ENCODE measurements around the gene SORBS2. TPM values are rescaled to one million over a fixed set of nuclear protein-coding genes. Genes with fewer than 3 reads are reported as not detected.

SORBS2 gene
- total RNA-seq, 4 donors from 2014 or later, result 45.3 to 135 (median 76.2) TPM

DNA sequence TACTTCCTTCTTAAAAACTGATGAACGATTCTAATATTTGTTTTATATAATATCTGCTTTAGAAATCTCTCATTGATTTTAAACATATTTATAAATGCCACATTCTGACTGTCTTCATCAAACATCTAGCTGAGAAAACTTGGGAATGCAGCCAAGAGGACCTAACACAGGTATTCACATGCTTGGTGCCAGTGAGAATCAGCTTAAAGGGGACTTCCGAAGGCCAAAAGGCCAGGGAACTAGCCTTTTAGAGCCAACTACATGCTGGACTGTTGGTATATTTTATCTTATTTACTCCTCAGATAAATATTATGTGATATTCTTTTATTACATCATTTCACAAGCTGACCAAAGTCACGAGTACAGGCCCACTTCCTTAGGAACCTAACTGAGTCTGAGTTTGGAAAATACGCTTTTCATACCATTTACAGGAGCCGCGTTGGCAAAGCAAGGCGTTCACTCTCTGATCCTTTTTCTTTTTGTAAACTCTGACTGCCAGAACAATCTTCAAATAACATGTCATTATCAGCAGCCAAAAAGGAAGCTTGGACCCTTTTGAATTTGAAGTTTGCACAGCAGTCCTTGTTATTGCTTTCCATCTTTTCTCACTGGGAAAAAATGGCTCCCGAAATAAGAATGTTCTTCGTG lies 235.6 kb downstream of the SORBS2 start:
- Histone ChIP-seq H3K27ac (no peak overlapping the region), H3K36me3 (no peaks in the 10 kb centered on the region), H3K4me1 (no peaks in the 10 kb centered on the region), H3K27me3 (no peaks in the 10 kb centered on the region), H3K4me3 (no peak overlapping the region), H3K9me3 (no peaks in the 10 kb centered on the region)
- 85 to 87% methylated on average over 9 of the region's 9 CpGs for WGBS, 2 donors
- TF ChIP-seq POLR2A (IDR thresholded peaks at IDR 0.05) (no peak), EP300 (IDR thresholded peaks at IDR 0.05) (no peak)
- TF ChIP-seq, protein P1, sequence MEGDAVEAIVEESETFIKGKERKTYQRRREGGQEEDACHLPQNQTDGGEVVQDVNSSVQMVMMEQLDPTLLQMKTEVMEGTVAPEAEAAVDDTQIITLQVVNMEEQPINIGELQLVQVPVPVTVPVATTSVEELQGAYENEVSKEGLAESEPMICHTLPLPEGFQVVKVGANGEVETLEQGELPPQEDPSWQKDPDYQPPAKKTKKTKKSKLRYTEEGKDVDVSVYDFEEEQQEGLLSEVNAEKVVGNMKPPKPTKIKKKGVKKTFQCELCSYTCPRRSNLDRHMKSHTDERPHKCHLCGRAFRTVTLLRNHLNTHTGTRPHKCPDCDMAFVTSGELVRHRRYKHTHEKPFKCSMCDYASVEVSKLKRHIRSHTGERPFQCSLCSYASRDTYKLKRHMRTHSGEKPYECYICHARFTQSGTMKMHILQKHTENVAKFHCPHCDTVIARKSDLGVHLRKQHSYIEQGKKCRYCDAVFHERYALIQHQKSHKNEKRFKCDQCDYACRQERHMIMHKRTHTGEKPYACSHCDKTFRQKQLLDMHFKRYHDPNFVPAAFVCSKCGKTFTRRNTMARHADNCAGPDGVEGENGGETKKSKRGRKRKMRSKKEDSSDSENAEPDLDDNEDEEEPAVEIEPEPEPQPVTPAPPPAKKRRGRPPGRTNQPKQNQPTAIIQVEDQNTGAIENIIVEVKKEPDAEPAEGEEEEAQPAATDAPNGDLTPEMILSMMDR (IDR thresholded peaks at IDR 0.05), result no peak
- no peak for DNase-seq (ENCODE audit: low spot score in 2 of 2)

DNA sequence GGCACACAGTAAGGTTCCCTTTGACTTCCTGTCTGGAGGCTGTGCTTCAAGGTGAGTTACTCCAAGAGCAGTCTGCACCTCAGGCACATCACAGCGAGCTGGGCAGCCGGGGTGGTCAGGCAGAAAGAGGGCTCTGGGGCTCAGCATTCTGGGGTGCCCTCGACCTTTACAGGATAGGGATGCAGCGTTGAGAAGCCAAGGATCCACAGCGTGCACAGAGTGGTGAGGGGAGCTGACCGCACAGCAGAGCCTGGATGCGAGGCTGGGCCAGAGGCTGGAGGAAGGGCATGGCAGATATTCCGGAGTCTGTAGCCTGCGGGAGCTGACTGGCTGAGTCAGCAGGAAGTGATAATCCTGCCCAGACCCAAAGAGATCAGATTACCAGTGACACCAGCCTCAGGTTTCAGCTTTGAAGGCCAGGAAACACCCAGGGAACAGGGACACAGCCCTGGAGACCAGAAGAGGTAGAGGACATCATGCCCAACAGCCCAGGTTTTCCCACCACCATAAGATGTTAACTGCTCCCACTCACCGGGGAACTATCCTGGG lies 238.3 kb downstream of the SORBS2 start:
- Histone ChIP-seq H3K4me3 (no peak overlapping the region), H3K27me3 (no peaks in the 10 kb centered on the region), H3K27ac (no peak overlapping the region), H3K4me1 (no peaks in the 10 kb centered on the region), H3K9me3 (no peaks in the 10 kb centered on the region), H3K36me3 (no peaks in the 10 kb centered on the region)
- TF ChIP-seq POLR2A (IDR thresholded peaks at IDR 0.05), result no peak
- no peak for TF ChIP-seq EP300 (IDR thresholded peaks at IDR 0.05)
- TF ChIP-seq, protein P1 (IDR thresholded peaks at IDR 0.05), result no peak
- DNase-seq (ENCODE audit: low spot score in 2 of 2), result no peak
- WGBS, 2 donors, result 68 to 74% methylated on average over 9 to 10 of the region's 10 CpGs

GRCh38 chr4:185570727-185571126 lies 241.3 kb downstream of the SORBS2 start:
- WGBS, 2 donors, result 94 to 97% methylated on average over 3 of the region's 3 CpGs
- Histone ChIP-seq H3K36me3 (no peaks in the 10 kb centered on the region), H3K27me3 (no peaks in the 10 kb centered on the region), H3K4me3 (no peak overlapping the region), H3K4me1 (peaks cover 0 to 23% (median 3%) of the 10 kb centered on the region in 4 donors), H3K27ac (no peak overlapping the region), H3K9me3 (no peaks in the 10 kb centered on the region)
- TF ChIP-seq POLR2A (IDR thresholded peaks at IDR 0.05) (no peak), EP300 (IDR thresholded peaks at IDR 0.05) (no peak)
- TF ChIP-seq, protein P1 (IDR thresholded peaks at IDR 0.05), result no peak
- no peak for DNase-seq (ENCODE audit: low spot score in 2 of 2)

DNA sequence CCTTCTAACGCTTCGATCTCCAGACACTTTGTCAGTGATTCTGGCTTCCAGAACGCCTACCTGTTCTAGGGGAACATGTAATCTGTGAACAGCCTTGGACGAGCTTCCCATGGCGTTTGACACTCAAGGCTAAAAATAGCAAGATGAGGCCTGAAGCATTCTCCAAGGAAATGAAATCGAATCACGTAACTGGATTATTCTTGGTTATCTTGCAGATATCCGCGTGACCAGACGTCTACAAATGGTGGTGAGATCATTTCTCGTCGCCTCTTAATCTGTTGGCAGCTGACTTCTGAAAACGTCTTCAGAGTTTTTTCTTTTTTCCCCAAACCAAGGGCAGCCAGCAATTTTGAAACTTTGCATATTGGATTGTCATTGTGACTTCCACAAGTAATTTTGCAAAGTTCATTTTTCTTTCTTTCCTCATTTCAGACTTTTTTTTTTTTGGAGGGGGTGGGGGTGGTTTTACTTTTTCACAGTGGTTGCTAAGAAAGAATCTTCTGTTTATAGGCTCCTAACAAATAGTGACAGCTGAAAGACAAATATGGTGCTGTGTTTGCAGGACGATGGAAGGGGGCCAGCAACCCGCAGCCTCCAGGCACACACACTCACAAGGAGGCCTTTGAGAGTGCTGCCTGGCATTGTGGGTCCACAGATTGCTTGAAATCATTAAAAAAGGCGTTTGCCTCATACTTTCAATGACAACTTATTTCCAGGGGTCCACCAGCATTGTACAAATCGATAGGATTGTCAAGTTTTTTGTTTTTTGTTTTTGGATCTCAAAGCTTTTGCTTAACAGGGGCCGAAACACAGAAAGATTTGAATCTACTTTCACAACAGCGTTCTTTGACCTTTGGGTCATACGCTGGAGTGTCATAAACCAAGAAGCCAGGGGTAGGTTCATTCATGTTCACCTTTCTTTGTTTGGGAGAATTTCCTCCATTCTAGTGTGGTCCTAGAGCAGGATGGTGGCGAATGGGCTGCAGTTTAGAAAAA lies 244.3 kb downstream of the SORBS2 start:
- Histone ChIP-seq H3K4me3 (peak overlapping the region in 1 of 4 donors; percentile 13), H3K36me3 (no peaks in the 10 kb centered on the region), H3K4me1 (peaks cover 0 to 23% (median 3%) of the 10 kb centered on the region in 4 donors), H3K27me3 (no peaks in the 10 kb centered on the region), H3K9me3 (peaks cover 0 to 7% (median 3%) of the 10 kb centered on the region in 4 donors), H3K27ac (peak overlapping the region; percentile 62 to 88 (median 77))
- WGBS, 2 donors, result 35 to 39% methylated on average over 21 of the region's 21 CpGs
- DNase-seq (ENCODE audit: low spot score in 2 of 2), result peak in 1 of 2 donors; percentile 26
- TF ChIP-seq EP300 (IDR thresholded peaks at IDR 0.05), result peak in 1 of 2 donors; percentile 11
- TF ChIP-seq, protein P1 (IDR thresholded peaks at IDR 0.05), result no peak

All from tibial nerve (tissue), 4 donors.